Activated CD8-positive, alpha-beta memory T cell treated with anti-CD3 and anti-CD28 coated beads, Interleukin-2, amount 50 U/mL, for 24 hours (primary cell): Measurements from ENCODE around the gene TAF1B.
"Not testable (repeated sequence)": the region's sequence is repeated elsewhere in the genome, so short reads cannot be mapped to it uniquely, and the experiment has no call there.

ENCODE experiments used
- DNase-seq: peaks from one replicate; pipeline ENCODE4 v3.0.0-alpha.2; 2020; ENCODE audit errors: extremely low read depth

Gene TAF1B

DNA sequence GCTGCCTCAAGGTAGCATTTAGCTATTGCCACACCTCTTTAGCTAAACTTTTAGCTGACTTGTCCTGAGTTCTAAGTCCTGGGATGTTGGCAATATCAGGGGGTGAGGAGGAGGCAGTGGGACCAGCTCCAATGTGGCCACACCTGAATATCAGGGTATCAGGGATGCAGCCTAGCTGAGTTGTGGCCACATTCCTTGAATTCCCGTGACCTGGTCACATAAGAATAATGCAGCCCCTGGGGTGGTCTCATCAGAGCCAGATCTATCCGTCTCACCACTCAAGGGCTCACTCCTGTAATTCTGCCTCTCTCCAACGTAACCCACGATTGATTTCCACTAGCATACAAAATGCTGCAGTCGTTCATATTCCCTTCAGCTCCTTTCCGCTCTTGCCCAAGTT lies 11.6 kb upstream of the TAF1B start:
- DNase-seq, result no peak

GRCh38 chr2:9832586-9832985 lies 10.7 kb upstream of the TAF1B start:
- DNase-seq, result no peak

DNA sequence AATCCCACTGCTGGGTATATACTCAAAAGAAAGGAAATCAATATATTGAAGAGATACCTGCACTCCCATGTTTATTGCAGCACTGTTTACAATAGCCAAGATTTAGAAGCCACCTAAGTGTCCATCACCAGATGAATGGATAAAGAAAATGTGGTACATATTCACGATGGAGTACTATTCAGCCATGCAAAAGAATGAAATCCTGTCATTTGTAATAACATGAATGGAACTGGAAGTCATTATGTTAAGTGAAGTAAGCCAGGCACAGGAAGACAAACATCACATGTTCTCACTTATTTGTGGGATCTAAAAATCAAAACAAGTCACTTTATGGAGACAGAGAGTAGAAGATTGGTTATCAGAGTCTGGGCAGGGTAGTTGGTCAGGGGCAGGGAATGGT lies 8.2 kb upstream of the TAF1B start:
- not testable (repeated sequence) for DNase-seq

DNA sequence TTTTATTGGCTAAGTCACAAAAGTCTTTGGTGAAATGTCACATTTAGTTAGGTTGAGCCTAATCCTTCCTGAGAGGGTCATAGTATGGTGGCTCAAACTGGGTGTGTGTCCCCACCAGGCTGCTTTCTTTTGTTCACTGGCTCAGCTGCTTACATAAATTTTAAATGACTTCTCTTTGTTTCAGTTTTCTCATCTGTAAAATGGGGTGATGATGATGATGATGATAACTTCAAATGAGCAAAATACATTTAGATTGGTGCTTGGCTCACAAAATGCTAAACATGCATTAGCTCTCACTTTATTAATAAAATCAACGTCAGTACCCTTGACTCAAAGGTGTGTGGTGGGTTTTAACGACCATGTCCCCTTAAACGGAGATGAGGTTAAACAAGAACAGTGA lies 7.2 kb upstream of the TAF1B start:
- no peak for DNase-seq

DNA sequence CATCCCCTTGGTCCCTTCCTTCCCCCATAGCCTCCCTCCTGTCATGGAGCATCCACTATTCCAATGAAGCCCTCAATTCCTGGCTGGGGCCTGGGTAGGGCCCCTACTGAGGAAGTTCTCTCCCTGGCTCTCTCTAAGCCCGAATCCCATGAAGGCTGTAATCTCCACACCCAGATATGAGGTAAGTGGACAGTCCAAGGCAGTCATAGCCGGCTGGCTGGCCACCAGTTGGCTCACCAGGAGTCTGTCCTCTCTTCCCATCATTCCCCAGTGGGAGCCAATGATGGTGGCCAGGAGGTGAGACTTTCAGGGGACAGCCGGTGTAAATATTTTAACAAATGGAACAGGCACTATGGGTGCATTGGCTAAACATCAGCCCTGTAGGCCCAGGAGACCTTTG lies 6.8 kb upstream of the TAF1B start:
- DNase-seq, result no peak

DNA sequence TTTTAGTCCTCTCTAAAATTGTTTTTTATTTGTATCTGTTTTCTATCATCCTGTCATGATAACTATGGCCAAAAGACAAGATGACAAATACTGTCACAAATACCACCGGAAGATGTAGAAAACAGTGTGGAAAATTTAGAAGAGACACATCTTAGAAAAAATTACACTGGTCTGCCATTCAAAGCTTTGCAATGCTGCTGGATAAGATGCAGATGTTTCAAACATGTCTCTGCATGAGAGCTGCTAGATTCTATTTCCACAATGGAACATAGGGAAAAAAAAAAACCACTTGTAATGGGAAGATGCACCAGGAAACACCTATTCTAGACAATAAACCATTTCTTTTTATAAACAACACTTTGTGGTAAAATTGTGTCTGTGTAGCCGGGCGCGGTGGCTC lies 5.8 kb upstream of the TAF1B start:
- no peak for DNase-seq

DNA sequence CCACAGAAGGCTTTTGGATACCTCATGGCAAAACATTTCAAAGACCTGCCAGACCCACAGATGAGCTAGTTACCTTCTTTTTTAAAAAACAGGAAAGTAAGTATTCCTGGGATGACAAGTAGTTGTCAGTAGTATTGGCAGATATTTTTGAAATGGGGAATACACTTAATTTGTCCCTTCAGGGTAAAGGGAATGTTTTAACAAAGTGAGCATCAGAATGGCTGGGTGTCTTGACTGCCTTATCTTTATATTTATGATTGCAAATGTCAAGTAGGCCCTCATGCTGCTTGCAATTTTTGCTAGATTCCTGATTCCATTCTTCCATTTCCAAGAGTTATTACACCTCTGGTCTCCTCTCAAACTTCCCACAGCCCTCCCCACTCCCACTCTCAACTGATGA lies 4.9 kb upstream of the TAF1B start:
- no peak for DNase-seq

GRCh38 chr2:9842487-9843228 lies 616 bp upstream of the TAF1B start:
- DNase-seq, result no peak

- DNase-seq, result no peak
Observed at GRCh38 chr2:9844036-9844483, 786 bp downstream of the TAF1B start.

- no peak for DNase-seq
Observed at GRCh38 chr2:9844576-9844975, 1.3 kb downstream of the TAF1B start.

DNA sequence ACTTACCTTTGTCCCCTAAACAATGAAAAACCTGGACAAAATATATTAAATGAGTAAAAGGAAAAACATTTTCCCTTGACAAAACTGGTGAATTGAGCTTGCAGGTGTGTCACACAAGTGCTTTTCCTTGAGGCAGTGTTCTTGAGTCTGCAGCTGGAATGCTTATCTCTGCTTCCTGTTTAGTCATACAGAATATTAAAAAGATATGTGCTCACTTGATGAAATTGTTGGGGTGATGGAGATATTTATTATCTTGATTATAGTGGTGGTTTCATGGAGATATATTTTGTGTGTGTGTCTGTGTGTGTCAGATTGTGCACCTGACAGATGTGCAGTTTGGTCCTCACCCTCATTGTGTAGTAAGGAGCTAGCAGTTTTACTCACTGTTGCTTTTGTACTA lies 3.3 kb downstream of the TAF1B start:
- DNase-seq, result no peak

DNA sequence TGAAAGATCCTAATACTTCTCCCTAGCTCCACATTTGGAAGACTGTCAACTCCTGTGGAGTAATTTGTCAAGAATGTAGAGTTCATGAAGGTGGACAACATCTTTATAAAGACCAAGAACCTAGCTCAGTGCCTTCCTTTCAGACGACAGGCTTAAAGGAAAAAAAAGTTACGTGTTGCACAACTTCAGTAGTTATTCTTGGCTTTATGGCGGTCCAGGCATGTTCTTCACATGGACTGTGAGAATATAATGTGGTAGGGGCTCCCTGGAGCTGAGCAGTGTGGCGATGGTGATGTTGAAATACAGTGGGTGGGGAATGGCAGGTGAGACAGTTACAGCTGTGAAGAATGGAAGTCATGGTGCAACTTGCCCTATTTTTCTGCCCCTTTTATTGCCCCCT lies 3.9 kb downstream of the TAF1B start:
- no peak for DNase-seq

DNA sequence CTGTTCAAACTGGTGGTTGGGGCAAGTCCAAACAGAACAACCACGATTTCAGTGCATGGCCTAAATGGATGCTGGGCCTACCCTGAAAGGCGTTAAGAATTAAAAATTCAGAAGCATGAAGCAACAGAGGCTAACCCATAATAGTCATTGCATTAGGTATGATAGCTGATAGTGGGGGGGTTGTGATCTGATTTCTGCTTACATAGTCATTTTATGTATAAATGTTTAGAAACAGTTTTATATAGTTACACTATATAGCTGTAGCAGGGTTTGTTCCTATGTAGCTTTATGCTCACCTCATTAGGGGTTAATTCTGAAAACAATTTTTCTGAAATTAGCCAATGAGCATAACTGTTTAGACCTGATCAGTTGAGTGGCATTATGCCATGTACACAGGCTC lies 9.6 kb downstream of the TAF1B start:
- DNase-seq, result no peak

DNA sequence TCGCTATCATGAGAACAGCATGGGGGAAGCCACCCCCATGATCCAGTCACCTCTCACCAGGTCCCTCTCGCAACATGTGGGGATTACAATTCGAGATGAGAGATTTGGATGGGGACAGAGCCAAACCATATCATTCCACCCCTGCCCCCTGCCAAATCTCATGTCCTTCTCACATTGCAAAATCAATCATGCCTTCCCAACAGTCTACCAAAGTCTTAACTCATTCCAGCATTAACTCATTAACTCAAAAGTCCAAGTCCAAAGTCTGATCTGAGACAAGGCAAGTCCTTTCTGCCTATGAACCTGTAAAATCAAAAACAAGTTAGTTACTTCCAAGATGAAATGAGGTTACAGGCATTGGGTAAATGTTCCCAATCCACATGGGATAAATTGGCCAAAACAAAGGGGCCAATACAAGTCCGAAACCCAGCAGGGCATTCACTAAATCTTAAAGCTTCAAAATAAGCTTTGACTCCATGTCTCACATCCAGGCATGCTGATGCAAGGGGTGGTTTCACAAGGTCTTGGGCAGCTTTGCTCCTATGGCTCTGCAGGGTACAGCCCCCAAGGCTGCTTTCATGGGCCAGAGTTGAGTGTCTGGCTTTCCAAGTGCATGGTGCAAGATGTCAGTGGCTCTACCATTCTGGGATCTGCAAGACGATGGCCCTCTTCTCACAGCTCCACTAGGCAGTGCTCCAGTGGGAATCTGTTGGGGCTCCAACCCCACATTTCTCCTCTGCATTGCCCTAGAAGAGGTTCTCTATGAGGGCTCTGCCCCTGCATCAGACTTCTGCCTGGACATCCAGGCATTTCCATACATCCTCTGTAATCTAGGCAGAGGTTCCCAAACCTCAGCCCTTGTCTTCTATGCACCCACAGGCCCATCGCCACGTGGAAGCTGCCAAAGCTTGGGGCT lies 14.8 kb downstream of the TAF1B start:
- DNase-seq, result no peak

- no peak for DNase-seq
Observed at GRCh38 chr2:9858730-9859068, 15.4 kb downstream of the TAF1B start.

DNA sequence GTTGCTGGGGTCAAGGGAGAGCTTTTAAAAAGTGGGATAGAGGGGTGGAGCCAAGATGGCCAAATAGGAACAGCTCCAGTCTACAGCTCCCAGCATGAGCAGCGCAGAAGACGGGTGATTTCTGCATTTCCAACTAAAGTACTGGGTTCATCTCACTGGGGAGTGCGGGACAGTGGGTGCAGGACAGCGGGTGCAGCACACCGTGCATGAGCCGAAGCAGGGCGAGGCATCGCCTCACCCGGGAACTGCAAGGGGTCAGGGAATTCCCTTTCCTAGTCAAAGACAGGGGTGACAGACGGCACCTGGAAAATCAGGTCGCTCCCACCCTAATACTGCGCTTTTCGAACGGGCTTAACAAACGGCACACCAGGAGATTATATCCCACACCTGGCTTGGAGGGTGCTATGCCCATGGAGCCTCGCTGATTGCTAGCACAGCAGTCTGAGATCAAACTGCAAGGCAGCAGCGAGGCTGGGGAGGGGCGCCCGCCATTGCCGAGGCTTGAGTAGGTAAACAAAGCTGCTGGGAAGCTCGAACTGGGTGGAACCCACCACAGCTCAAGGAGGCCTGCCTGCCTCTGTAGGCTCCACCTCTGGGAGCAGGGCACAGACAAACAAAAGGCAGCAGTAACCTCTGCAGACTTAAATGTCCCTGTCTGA lies 17.8 kb downstream of the TAF1B start:
- DNase-seq, result not testable (repeated sequence)

DNA sequence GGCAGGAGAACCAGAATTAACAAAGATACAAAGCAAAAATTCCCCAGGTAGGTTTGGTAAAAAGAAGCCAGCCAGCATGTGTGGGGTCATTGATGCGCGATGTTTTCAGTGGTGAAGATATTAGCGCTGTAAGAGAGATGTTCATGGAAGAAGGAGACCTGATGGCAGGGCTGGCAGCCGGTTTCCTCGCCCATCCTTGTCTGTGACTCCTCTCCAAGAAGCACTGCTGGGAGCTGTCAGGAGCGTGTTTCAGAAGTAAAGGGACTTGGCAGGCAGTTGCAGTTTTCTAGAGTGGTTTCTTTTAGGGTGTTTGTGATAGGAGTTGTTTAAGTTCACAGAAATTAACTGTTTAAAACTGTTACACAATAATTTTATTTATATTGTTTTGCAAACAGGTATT lies 24.6 kb downstream of the TAF1B start:
- no peak for DNase-seq

- DNase-seq, result no peak
Observed at GRCh38 chr2:9873337-9873736, 30.1 kb downstream of the TAF1B start.

DNA sequence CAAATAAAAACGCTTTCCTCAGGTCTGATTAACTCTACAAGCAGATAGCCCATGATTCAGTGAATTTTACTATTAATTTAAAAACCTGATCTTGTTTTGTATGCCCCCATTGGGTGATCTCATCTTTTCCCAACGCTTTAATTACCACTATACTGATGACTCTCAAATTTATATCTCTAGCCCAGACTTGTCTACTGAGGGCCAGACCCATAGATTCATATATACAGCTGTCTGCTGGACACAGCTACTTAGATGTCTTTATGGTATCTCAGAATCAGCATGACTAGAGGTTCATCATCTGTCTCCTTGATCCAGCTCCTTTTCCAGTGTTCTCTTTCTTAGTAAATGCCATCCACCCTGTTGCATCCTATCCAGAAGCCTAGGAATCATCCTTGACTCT lies 33.8 kb downstream of the TAF1B start:
- DNase-seq, result no peak

- DNase-seq, result no peak
Observed at GRCh38 chr2:9877726-9878125, 34.5 kb downstream of the TAF1B start.

DNA sequence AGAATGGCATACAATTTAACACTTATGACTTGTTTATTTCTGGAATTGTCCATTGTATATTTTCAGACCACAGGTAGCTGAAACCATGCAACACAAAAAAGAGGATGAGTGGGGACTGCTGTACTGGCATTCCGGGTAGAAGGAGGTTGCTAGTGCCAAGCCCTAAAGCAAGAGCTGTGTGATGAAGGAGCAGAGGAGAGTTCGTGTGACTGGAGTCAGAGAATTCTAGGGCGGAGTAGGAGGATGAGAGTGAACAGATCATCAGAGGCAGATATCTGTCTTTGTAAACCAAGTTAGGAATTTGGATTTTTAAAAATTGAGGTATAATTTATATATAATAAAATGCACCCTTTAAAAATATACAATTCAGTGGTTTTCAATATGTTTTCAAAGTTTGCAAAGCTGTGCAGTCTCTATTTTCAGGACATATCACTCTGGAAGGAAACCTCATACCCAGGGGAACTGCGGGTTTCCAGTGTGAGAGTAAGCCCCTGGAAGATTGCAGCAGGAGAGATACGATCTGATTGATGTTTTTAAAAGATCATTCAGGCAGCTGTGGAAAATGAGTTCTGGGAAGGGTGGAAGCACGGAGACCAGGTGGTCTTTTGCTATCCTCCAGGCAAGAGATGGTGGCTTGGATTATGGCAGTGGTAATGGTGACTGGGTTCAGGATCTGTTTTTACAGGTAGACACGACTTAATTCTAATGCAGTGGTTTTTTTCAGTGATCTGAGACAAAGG lies 36.4 kb downstream of the TAF1B start:
- no peak for DNase-seq

DNA sequence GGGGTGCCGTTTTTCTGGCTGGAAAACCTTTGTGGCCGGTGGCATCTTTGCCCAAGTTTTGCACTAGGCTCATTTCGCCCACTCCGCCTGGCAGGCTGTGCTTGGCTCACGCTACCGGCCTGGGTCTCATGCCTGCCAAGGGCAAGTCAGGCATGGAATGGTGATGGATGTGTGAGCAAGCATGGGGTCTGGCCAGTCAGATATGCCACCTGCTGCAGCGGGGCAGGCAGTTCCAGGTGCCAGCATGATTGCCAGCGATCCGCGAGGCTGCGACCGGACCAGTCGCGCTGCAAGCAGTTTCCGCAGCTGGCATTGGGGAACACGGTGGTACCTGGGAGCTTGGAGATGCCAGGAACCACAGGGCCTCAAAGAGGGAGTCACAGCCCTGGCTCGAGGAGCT lies 40.6 kb downstream of the TAF1B start:
- no peak for DNase-seq
